RKO (cell line): Measurements from ENCODE around the gene PMFBP1.

Experiments
- DNase-seq: peaks from one replicate; pipeline ENCODE4 v3.0.0-alpha.2; 2016; ENCODE audit warnings: low spot score

The PMFBP1 gene

GRCh38 chr16:72129976-72130656 is 41.8 kb downstream of the PMFBP1 start:
- no peak for DNase-seq

- DNase-seq, result no peak
Measured at GRCh38 chr16:72128701-72129100, 43.3 kb downstream of the PMFBP1 start.

GRCh38 chr16:72126429-72126765 is 45.6 kb downstream of the PMFBP1 start:
- DNase-seq, result no peak

- DNase-seq, result no peak
Measured at GRCh38 chr16:72125635-72126428, 46.1 kb downstream of the PMFBP1 start.

DNA sequence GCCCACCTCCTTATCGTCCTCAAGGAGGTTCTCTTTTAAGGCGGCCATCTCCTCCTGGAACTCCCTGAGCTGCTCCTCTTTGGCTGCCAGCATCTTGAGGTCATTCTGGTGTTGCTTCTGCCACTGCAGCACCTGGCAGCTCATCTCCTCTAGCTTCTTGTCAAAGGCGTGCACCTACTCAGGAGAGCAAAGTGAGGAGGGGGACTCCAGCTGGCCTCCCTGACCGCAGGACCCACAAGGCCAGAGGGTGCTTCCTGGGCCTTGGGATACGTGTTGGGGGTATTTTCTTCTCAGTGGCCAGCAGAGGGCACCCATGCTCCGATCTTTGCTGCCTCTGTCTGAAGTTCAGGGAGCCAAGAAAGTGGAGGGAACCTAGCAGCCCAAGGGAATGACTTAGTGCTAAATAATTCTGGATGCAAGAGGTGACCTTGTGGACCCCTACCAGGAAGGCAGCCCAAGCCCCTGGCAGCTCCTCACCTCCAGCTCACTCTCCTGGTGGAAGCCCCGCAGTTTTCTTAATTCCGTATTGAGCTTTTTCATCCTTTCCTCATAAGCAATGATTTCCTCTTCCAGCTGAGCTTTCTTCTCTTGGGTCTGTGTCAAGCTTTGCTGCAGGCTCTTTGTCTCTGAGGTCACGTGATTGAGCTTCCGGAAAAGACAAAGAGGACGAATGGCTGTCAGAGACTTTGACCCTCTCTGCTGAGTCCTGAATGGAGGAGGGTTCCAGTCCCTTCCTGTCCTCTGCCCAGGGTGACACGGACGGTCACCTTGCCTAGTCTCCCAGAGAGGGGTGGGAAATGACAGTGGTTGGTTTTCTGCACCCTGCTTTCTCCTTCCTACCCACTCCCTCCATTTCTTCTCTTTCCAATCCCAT is 47.0 kb downstream of the PMFBP1 start:
- DNase-seq, result peak; percentile 71

DNA sequence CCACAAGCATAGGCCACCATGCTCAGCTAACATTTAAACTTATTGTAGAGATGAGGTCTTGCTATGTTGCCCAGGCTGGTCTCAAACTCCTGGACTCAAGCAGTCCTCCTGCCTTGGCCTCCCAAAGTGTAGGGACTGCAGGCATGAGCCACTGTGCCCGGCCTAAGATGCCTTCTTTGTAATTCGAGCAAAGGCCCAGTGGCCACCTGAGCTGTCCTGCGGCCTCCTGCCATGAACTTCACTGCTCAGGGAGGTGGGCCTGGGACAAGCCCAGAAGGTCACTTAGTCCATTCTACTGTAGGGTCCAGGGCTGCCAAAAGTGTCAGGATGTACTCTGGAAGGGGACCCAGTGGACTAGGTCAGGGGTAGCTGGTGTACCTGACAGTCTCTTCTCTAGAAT is 47.8 kb downstream of the PMFBP1 start:
- no peak for DNase-seq

GRCh38 chr16:72123426-72123825 is 48.5 kb downstream of the PMFBP1 start:
- no peak for DNase-seq

DNA sequence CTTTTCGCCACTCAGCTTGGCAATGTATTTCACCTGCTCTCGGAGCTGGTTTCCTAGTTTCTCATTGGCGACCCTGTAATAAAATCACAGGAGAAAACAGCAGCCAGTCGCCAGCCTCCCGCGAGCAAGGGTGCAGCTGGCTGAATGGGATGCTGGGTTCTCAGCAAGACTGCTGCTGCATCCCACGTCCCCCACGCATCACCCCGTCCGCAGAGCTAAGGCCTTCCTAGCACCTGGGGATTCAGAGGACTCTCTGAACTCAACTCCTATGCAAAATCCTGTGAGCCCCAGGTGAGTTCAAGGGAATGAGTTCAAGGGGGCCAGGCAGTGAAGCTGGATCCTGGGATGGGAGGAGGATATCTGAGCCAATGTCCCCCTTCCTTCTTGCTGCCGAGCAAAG is 49.0 kb downstream of the PMFBP1 start:
- no peak for DNase-seq

GRCh38 chr16:72122308-72122707 is 49.6 kb downstream of the PMFBP1 start:
- no peak for DNase-seq

- DNase-seq, result no peak
Measured at GRCh38 chr16:72120026-72120425, 51.9 kb downstream of the PMFBP1 start.

DNA sequence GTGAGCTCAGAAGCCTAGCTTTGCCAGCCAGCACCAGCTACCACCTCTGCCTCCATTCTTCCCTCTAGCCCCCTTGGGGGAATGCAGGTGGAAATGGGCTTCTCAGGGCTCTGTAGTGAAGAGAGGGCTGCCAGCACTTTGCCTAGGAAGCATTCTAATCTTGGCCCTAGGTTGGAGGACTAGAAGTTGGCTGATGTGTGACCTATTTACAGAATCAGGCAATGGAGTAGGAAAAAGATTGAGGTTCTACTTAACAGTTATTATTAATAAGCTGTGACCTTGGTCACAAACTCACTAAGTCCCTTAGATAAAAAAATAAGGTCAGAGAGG is 58.4 kb downstream of the PMFBP1 start:
- no peak for DNase-seq

DNA sequence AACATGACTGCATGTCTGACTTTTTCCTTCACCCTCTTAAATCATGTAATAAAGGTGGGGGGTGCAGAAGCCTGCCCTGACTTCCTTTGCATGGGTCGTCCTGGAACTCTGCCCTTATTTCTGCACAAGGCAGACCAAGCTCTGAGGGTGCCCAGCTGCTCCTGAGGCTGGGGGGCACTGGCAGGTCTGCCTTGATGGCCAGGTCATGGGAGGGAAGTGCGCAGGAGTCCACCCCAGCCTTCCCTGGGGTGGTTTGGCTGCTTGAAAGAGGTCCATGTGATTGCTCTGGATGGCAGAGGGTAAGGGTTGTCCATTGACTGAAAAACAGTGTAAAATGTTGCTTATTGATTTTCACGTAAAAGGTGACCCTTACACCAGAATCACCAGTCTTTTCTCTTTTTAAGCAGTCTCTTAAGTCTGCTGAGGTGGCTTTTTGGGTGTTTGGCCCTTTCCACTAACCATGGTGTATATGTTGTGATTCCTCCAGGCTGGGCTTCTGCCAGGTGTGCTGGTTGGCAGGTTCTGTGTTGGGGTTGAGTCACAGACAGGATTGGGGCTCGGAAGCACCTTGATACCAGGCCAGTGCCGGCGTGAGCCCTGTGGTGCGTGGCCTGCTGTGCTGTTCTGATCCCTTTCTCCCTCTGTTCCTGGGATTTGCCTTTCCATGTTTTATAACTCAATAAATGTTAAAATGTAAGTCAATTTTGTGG is 58.9 kb downstream of the PMFBP1 start:
- no peak for DNase-seq

- DNase-seq, result no peak
Measured at GRCh38 chr16:72112452-72112792, 59.5 kb downstream of the PMFBP1 start.

- DNase-seq, result peak; percentile 24
Measured at GRCh38 chr16:72111657-72112451, 60.1 kb downstream of the PMFBP1 start.

- DNase-seq, result no peak
Measured at GRCh38 chr16:72110662-72111615, 61.0 kb downstream of the PMFBP1 start.

DNA sequence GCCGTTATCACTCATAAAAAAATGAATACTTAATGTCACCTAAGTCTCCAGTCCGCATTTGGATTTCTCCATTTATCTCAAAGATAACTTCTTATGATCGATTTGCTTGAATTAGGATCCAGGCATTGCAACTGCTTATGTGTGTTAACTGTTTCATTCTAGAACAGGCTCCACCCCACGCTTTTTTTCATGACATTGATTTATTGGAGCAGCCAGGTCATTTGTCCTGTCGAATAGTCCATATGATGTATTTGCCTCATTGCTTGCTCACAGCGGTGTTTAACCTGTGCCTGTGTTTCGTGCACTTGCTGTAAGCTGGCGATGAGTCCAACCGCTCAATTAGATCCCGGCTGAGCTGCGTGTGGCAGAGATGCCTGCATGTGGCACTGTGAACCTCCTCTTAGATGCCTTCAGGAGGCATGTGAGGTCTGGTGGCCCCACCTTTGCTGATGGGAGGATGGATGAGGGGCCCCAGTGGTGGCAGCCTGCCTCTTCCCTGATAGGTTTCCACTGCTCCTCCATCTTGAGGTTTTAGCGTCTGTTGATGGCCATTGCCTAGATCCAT is 61.9 kb downstream of the PMFBP1 start:
- DNase-seq, result no peak

GRCh38 chr16:72109300-72109699 is 62.7 kb downstream of the PMFBP1 start:
- DNase-seq, result no peak

GRCh38 chr16:72108353-72109102 is 63.4 kb downstream of the PMFBP1 start:
- no peak for DNase-seq

DNA sequence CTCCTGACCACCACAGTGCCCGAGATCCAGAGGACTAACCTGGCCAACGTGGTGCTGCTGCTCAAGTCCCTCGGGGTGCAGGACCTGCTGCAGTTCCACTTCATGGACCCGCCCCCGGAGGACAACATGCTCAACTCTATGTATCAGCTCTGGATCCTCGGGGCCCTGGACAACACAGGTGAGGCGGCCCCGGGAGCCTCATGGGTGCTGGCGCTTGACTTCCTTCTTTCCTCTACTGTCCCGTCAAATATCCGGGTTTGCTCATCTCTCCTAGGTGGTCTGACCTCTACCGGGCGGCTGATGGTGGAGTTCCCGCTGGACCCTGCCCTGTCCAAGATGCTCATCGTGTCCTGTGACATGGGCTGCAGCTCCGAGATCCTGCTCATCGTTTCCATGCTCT is 64.6 kb downstream of the PMFBP1 start:
- no peak for DNase-seq
